Subcutaneous adipose tissue (tissue), 4 donors: Measurements from ENCODE around the gene TTLL11. TPM values are rescaled to one million over a fixed set of nuclear protein-coding genes. Genes with fewer than 3 reads are reported as not detected.

ENCODE experiments used
- total RNA-seq, 4 donors: library from RNA; depleted of rRNA; stranded (reverse); fragments of >200 nt; gene quantifications; one replicate each; pipeline ENCODE4 v1.1.0, GENCODE V29; 2016
- TF ChIP-seq, protein P1 (sequence below): fragments of 450-650 bp; IDR thresholded peaks from one replicate; pipeline ENCODE4 v1.5.1; 2016; ENCODE audit warnings: low read depth, mild to moderate bottlenecking, control low read depth, antibody characterized with exemption, moderate library complexity

TTLL11 gene
- total RNA-seq, 4 donors from 2014 or later: 4.4 to 8.7 (median 6.4) TPM

DNA sequence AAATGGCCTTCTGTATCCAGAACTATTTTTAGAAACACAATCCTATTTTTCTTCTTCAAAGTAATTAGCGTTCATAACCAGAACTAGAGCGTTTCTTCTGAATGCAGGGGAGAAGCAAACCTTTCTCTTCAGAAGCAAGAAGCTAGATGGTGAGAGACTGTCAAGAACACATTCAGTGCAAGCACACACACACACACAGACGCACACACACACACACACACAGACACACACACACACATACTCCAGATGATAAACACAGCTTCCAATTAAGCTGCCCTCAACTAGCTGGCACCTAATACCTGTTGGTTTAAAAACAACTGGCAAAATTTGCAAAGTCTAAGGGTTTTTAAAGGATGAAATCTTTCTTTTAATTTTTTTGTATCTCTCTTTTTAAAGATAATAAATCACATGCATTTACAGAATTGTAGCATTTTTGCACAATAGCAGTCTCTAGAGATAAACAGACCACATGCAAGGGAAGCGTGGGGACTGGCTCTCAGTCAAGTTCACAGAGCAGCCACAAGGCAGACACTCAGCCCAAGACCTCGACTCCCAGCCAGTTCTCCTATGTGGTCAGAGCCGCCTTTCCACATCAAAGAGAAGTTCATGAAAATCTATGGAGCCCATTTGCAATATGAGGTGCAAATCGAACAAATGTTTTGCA is 138.5 kb downstream of the TTLL11 start:
- TF ChIP-seq, protein P1, sequence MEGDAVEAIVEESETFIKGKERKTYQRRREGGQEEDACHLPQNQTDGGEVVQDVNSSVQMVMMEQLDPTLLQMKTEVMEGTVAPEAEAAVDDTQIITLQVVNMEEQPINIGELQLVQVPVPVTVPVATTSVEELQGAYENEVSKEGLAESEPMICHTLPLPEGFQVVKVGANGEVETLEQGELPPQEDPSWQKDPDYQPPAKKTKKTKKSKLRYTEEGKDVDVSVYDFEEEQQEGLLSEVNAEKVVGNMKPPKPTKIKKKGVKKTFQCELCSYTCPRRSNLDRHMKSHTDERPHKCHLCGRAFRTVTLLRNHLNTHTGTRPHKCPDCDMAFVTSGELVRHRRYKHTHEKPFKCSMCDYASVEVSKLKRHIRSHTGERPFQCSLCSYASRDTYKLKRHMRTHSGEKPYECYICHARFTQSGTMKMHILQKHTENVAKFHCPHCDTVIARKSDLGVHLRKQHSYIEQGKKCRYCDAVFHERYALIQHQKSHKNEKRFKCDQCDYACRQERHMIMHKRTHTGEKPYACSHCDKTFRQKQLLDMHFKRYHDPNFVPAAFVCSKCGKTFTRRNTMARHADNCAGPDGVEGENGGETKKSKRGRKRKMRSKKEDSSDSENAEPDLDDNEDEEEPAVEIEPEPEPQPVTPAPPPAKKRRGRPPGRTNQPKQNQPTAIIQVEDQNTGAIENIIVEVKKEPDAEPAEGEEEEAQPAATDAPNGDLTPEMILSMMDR: no peak

DNA sequence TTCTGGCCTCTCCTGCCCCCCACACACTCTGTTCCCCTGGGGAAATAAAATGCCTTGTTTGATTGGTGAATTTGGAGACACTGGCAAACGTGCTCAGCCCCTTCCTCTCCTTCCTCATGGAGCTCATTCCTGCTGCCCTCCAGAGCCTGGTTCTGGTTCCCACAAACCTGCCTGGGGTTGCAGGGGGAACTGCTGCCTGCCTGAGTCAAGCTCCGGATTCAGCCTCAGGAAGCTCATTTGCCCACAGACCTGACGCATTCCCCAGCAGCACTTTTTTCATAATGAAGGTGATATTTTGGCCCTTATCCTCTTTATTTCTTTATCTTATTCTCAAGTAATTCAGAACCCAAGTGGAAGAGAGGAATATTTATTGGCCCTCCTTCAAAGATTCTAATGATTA is 140.5 kb downstream of the TTLL11 start:
- TF ChIP-seq, protein P1: no peak

DNA sequence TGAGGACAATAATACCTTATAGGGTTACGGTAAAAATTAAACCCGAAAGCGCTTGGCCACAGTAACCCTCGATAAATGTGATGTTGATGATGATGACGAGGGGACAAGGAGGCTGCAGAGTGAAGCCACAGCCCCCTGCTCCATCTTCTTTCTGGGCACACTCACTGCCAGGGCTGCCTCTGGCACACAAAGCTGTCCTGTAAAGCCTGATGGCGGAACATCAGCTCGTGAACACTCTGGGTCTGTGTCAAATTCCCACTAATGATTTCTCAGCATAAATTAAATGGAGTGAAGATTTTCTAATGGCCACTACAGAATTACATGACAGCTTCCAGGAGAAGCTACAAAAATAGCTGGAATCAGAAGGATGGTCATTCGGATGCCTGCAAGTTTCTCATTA is 142.2 kb downstream of the TTLL11 start:
- TF ChIP-seq, protein P1: no peak

DNA sequence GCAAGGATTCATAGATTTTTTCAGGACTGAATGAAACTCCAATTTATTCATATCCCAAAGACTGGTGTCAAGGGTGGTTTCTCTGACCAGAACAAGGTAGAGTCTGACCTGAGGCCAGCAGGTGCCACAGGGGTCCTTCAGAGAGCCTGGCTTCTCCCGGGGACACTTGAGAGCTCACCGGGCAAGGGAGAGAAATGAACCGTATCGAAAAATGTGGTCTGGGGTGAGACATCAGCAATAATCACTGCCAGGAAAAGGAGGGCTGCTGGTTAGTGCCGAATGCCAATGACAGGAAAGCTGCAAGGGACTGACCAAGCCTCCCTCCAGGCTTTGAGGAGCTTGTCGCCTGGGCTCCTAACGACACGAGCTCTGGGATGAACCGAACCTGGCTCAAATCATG is 142.7 kb downstream of the TTLL11 start:
- TF ChIP-seq, protein P1: no peak

DNA sequence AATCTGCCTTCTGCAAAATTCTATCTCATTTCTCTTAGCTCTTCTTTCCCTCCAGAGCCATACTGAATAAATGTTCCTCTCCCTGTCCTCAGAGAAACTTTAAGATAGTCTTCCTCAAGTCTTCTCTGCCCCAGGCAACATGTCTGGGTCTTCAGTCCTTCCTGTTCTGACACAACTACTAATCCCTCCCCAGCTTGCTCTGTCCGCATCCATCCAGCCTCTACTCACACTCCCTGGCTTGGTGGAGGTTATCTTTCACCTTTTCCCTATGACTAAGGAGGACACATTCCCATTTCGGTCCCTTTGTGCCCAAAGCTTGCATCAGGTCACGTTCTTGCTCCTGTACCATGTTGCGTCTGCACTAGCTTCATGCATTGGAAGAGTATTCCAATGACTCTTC is 143.3 kb downstream of the TTLL11 start:
- TF ChIP-seq, protein P1: no peak

DNA sequence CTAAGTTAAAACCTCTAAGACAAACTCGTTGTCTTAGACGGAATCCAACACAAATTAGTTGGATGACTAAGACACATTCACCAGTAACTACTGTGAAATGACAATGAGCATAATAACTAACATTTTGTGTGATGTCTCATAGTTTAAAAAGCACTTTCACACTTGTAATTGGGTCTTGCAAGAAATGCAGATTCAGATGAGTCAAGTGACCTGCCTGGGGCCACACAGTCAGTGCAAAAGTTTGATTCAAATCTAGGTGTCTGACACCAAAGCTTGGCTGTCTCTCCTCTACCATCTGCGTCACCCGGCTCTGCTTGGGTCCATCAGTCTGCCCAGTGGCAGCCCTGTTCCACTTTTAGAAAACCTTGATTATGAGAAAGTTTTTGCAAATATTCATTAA is 143.7 kb downstream of the TTLL11 start:
- TF ChIP-seq, protein P1: no peak

DNA sequence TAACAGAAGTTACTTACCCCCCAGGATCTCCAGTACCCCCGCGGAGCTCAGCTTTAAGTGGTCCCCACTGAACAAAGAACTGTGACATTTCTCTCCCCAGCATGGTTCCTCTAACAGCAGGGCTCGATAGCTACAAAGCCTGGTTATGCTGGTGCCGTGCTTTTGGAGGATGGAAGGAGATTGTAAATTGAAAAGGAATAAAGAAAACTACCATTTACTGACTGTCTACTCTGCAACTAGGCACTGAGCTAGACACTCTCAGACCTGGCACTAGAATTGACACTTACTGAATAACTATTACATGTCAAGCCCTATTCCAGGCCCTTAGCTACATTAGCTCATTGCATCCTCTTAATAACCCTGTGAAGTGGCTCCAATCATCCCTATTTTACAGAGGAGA is 145.3 kb downstream of the TTLL11 start:
- TF ChIP-seq, protein P1: no peak
